Esophagus muscularis mucosa (tissue), 3 donors: ENCODE data around the gene BRAT1.

Source experiments
- CTCF ChIP-seq, 3 experiments: fragments of 200-600 bp in 2 of 3; fragments of 450-650 bp in 1 of 3; sonication (generic) in 2 of 3; IDR thresholded peaks; one replicate each; pipeline ENCODE4 v1.5.1; 2017 to 2019; ENCODE audit warnings: antibody characterized with exemption in 3 of 3, mild to moderate bottlenecking in 2 of 3, moderate library complexity in 1 of 3
- POLR2AphosphoS5 ChIP-seq, 2 donors: sonication (generic); formaldehyde crosslinking; IDR thresholded peaks; one replicate each; pipeline ENCODE4 v1.6.1; 2017; ENCODE audit warnings: antibody characterized with exemption in 2 of 2

- TF ChIP-seq CTCF (IDR thresholded peaks at IDR 0.05) = no peak
- TF ChIP-seq POLR2AphosphoS5 (IDR thresholded peaks at IDR 0.05) = peak in 1 of 2 donors; percentile 25
Measured at GRCh38 chr7:2523941-2524807, 31.1 kb downstream of the BRAT1 start.
